Left lung (tissue), 10 donors: Measurements from ENCODE around the gene PAAF1. TPM values are rescaled to one million over a fixed set of nuclear protein-coding genes. Genes with fewer than 3 reads are reported as not detected.

ENCODE experiments used
- ATAC-seq: fragments of 200-7000 bp; cut with Tn5 transposase; one replicate; pipeline ENCODE4 v1.9.1; 2020; ENCODE audit warnings: moderate library complexity
- DNase-seq, 4 donors: peaks; one replicate each; pipeline ENCODE4 v3.0.0-alpha.2; 2013 to 2020
- H3K27ac ChIP-seq, 2 donors: fragments of 200-600 bp; sonication (generic) in 1 of 2; one replicate each; pipeline versions ENCODE4 v1.5.0 to v1.8.0; 2020 to 2021
- H3K27me3 ChIP-seq, 2 donors: fragments of 200-600 bp; sonication (generic) in 1 of 2; one replicate each; pipeline versions ENCODE4 v1.5.0 to v1.8.0; 2020 to 2021
- H3K36me3 ChIP-seq, 2 donors: fragments of 200-600 bp; sonication (generic) in 1 of 2; one replicate each; pipeline versions ENCODE4 v1.5.0 to v1.8.0; 2020 to 2021
- H3K4me1 ChIP-seq, 2 donors: fragments of 200-600 bp; one replicate each; pipeline ENCODE4 v1.8.0; 2021
- H3K4me3 ChIP-seq, 2 donors: fragments of 200-600 bp; sonication (generic) in 1 of 2; one replicate each; pipeline versions ENCODE4 v1.5.0 to v1.8.0; 2020 to 2021; ENCODE audit warnings: mild to moderate bottlenecking in 1 of 2
- H3K9me3 ChIP-seq, 2 donors: fragments of 200-600 bp; sonication (generic) in 1 of 2; one replicate each; pipeline versions ENCODE4 v1.5.0 to v1.8.0; 2020 to 2021
- intact Hi-C, 2 donors: fragments of 100-400 bp; cut with DNase I; formaldehyde crosslinking; loops; one replicate each; pipeline versions ENCODE4 v1.11.2 to v1.14.2; 2022
- polyA plus RNA-seq, 6 donors: library from polyadenylated mRNA; unstranded; fragments of 120-200 nt; gene quantifications; one replicate each; pipeline ENCODE4 v1.2.1, GENCODE V29; 2013; ENCODE audit not compliant: insufficient read length in 6 of 6
- total RNA-seq, 2 donors: library from RNA; stranded (reverse); fragmentation: NEBNext Ultra II Directional; extraction: Animal tissue kit (Norgen Biotek cat#: 25700); gene quantifications; one replicate each; pipeline ENCODE4 v1.2.1, GENCODE V29; 2021
- TF ChIP-seq, protein P1 (sequence below), 2 donors: fragments of 200-600 bp; sonication (generic) in 1 of 2; IDR thresholded peaks; one replicate each; pipeline versions ENCODE4 v1.5.0 to v1.8.0; 2021; ENCODE audit warnings: antibody characterized with exemption in 2 of 2
- donor health status: DM: no; HTN: yes; CAD: no.
- donor health status: DM: no; HTN: no; CAD: no.

PAAF1 gene
- total and polyA plus RNA-seq, 8 donors, result 13.0 to 47.3 (median 34.3) TPM

DNA sequence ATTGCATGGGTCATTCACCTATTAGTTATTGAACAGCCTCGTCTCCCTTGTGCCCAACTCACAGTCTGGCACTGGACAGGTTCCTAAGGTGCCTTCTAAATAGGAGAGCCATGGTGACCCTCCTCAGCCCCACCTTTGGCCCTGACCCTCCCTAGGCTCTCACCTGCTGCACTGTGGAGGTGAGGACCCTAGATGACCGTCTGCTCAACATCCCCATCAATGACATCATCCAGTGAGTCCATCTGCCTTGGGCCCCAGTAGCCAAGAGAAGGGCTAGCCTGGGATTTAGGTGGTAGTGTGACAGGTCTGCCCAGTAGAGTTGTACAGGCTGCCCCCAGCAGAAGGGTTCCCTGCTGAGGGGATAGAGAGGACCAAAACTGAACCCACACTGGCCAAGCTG is 92.3 kb downstream of the PAAF1 start:
- TF ChIP-seq, protein P1, sequence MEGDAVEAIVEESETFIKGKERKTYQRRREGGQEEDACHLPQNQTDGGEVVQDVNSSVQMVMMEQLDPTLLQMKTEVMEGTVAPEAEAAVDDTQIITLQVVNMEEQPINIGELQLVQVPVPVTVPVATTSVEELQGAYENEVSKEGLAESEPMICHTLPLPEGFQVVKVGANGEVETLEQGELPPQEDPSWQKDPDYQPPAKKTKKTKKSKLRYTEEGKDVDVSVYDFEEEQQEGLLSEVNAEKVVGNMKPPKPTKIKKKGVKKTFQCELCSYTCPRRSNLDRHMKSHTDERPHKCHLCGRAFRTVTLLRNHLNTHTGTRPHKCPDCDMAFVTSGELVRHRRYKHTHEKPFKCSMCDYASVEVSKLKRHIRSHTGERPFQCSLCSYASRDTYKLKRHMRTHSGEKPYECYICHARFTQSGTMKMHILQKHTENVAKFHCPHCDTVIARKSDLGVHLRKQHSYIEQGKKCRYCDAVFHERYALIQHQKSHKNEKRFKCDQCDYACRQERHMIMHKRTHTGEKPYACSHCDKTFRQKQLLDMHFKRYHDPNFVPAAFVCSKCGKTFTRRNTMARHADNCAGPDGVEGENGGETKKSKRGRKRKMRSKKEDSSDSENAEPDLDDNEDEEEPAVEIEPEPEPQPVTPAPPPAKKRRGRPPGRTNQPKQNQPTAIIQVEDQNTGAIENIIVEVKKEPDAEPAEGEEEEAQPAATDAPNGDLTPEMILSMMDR (IDR thresholded peaks at IDR 0.05), result no peak
- Histone ChIP-seq H3K36me3 (no peaks in the 10 kb centered on the region), H3K4me1 (peaks cover 0 to 11% of the 10 kb centered on the region in 2 donors), H3K27ac (no peak overlapping the region), H3K4me3 (no peak overlapping the region), H3K9me3 (no peaks in the 10 kb centered on the region), H3K27me3 (no peaks in the 10 kb centered on the region)
- intact Hi-C loops, result no loop called here
- DNase-seq (no peak), ATAC-seq (no peak)

GRCh38 chr11:73969991-73970800 is 93.4 kb downstream of the PAAF1 start:
- peaks cover 0 to 11% of the 10 kb centered on the region in 2 donors for H3K36me3 ChIP-seq
- H3K4me3 ChIP-seq, result no peak overlapping the region
- H3K27ac ChIP-seq, result no peak overlapping the region
- no peaks in the 10 kb centered on the region for H3K9me3 ChIP-seq
- TF ChIP-seq, protein P1 (IDR thresholded peaks at IDR 0.05), result no peak
- no peaks in the 10 kb centered on the region for H3K27me3 ChIP-seq
- H3K4me1 ChIP-seq, result peaks cover 0 to 19% of the 10 kb centered on the region in 2 donors
- intact Hi-C loops, result loop anchor here in 1 of 2 donors (10.0 kb wide), 1 partner anchor 65 kb away; no protein-coding TSS in a partner anchor
- ATAC-seq, result no peak
- DNase-seq, result no peak

DNA sequence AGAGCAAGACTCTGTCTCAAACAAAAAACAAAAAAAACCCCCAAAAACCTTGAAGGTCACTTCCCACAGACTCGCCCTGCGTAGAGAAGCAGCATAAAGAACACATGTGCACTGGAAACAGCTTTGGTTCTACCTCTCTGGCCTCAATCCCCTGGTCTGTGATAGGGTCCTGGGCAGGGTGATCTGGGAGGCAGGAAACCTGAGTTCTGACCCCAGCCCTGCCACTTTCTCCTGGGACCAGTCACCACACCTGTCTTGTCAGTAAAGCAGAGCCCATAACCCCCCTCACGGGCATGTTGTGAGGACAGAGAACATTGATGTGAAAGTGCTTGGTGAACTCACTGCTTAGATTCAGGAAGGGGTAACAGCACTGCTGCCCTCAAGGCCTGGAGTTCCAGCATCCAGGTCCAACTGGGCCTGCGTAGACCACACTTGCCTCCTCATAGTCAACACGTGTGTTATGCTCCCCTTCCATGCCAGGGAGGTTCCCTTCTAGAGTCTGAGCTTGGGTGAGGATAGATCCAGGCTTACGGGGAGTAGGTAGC is 94.4 kb downstream of the PAAF1 start:
- DNase-seq (no peak), ATAC-seq (no peak)
- intact Hi-C loops, result loop anchor here in 1 of 2 donors (10.0 kb wide), 1 partner anchor 64 kb away; no protein-coding TSS in a partner anchor
- no peaks in the 10 kb centered on the region for H3K27me3 ChIP-seq
- TF ChIP-seq, protein P1 (IDR thresholded peaks at IDR 0.05), result no peak
- H3K27ac ChIP-seq, result no peak overlapping the region
- H3K4me3 ChIP-seq, result no peak overlapping the region
- no peaks in the 10 kb centered on the region for H3K9me3 ChIP-seq
- peaks cover 0 to 21% of the 10 kb centered on the region in 2 donors for H3K36me3 ChIP-seq
- H3K4me1 ChIP-seq, result peaks cover 0 to 20% of the 10 kb centered on the region in 2 donors

DNA sequence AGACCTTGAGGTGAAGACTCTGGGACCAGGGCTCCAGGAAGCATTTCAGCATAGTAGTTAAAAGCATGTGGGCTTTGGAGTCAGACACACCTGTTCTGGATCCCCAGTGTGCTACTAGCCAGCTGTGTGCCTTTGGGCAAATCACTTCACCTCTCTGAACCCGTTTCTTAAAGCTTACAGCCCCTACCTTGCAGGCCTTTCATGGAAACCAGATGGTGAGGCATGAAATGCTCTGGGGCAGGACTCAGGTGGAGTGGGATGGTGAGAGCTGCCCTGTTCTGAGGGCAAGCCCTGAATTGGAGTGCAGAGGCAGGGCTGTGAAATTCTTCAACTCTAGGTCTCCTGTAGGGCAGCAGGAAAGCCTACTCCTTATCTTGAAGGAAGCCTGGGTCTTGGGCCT is 95.4 kb downstream of the PAAF1 start:
- Histone ChIP-seq H3K36me3 (peaks cover 0 to 30% of the 10 kb centered on the region in 2 donors), H3K4me1 (peaks cover 0 to 28% of the 10 kb centered on the region in 2 donors), H3K27ac (no peak overlapping the region), H3K27me3 (no peaks in the 10 kb centered on the region), H3K9me3 (no peaks in the 10 kb centered on the region), H3K4me3 (no peak overlapping the region)
- DNase-seq (no peak), ATAC-seq (no peak)
- TF ChIP-seq, protein P1 (IDR thresholded peaks at IDR 0.05), result no peak
- intact Hi-C loops, result loop anchor here in 1 of 2 donors (10.0 kb wide), 1 partner anchor 63 kb away; no protein-coding TSS in a partner anchor
